Ureter (tissue), 1 donor: ENCODE data around the gene P2RX4. TPM values are rescaled to one million over a fixed set of nuclear protein-coding genes. Genes with fewer than 3 reads are reported as not detected.
A peak's percentile ranks its signal among the peaks of the same experiment; 100 is the strongest.
"Not testable (repeated sequence)": the region's sequence is repeated elsewhere in the genome, so short reads cannot be mapped to it uniquely, and the experiment has no call there.

Experiments used
- DNase-seq: peaks from one replicate; pipeline ENCODE4 v3.0.0-alpha.2; 2020; ENCODE audit warnings: low spot score
- total RNA-seq: library from RNA; stranded (reverse); gene quantifications from one replicate; pipeline ENCODE4 v1.2.4, GENCODE V29; 2023
- donor health status: DM: yes; HTN: yes; CAD: no.

The P2RX4 gene
- total RNA-seq, 1 donor from 2014 or later = 28.0 TPM

DNA sequence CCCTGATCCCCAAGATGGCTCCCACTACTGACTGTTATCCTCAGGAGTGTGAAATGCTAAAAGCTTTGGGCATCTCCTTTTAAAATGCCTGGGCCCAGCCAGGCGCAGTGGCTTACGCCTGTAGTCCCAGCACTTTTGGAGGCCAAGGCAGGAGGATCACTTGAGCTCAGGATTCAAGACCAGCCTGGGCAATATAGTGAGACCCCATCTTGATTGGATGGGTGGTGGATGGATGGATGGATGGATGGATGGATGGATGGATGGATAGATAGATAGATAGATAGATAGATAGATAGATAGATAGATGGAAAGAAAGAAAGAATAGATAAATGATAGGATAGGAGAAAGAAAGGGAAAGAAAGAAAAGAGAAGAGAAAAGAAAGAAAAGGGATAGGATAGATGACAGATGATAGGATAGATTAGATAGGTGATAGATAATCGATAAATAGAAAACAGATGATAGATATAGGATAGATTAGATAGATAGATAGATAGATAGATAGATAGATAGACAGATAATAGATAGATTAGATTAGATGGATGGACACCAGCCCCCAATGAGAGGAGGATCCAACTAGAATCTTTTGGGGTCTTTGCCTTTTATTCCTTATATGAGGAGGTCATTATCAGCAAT lies 9.5 kb downstream of the P2RX4 start:
- no peak for DNase-seq

DNA sequence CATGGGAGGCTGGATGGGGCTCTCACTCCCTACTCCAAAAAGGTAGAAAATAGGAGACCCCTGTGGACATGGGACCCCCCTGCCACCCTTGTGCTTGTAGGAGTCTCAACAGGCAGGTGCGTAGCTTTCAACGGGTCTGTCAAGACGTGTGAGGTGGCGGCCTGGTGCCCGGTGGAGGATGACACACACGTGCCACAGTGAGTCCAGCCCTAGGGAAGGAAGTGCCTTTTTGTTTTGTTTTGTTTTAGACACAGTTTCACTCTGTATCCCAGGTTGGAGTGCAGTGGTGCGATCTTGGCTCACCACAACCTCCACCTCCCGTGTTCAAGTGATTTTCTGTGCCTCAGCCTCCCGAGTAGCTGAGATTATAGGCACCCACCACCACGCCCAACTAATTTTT lies 12.9 kb downstream of the P2RX4 start:
- no peak for DNase-seq

DNA sequence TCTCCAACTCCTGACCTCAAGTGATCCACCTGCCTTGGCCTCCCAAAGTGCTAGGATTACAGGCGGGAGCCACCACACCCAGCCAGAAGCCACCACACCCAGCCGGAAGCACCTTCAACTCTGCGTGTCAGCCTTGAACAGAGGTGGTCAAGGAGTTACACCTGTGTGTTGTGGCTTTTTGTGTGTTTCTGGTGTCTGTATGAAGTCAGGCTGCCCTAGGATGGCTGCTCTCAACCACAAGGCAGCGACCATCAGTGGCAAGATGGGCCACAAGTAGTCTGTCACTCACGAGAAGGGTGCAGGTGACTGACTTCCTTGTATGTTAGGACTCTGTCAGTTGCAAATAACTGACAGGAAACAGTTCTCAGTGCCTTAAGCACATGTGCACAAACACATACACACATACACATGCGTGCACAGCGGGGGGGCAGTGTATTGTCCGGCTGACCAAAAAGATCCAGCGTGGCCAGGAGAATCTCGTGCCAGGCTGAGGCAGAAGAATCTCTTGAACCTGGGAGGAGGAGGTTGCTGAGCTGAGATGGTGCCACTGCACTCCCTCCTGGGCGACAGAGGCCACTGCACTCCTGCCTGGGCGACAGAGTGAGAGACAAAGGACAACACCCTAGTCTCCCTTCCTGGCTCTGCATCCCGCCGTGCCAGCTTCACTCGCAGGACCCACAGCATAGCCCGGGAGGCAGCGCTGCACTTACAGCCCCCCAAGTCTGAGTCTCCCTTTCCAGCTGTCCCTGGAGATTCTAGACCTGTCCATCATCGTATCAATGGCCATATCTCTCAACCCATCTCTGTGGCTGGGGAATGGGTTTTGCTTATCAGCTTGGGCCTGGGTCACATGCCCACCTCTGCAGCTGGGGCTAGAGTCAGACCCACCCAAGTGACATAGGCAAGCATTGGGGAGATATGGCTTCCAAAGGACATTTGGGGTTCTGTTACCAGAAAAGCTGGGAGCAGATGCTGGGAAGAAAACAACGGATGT lies 13.7 kb downstream of the P2RX4 start:
- no peak for DNase-seq

DNA sequence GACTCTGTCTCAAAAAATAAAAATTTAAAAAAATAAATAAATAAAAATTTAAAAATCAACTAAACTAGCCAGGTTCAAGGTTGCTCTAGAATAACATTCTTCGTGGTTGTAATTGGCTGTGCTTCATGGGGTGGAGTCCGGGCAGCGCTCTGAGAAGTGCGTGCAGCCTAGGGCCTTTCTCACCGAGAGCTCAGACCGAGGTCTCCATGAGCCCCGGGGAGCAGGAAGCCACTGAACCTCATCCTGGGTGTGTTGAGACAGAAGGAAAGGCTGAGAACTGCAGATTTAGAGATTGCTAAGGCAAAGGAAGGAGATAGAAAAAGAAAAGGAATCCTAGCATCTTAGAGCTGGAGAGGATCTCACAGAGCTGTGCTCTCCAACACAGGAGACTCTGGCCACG lies 14.7 kb downstream of the P2RX4 start:
- DNase-seq = no peak

DNA sequence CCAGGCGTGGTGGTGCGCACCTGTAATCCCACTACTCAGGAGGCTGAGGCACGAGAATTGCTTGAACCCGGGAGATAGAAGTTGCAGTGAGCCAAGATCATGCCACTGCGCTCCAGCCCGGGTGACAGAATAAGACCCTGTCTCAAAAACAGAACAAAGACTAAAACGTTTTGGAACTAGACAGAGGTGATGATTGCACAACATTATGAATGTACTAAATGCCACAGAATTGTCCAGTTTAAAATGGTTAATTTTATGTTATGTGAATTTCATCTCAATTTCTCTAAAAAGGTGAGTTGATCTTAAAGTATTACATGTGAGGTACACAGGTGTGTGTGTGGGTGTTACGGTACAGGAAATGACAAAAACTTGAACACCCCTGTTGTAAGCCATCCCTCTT lies 16.5 kb downstream of the P2RX4 start:
- DNase-seq = no peak

DNA sequence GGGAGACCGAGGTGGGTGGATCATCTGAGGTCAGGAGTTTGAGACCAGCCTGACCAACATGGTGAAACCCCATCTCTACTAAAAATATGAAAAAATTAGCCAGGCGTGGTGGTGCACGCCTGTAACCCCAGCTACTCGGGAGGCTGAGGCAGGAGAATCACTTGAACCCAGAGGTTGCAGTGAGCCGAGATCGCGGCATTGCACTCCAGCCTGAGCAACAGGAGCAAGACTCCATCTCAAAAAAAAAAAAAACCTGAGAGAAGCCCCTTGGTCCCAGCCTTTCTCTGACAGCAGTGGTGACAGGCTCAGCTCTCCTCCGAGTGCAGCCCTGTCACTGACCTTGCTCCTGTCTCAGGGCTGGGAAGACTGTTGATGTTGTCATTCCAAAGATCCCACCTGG lies 16.9 kb downstream of the P2RX4 start:
- DNase-seq = not testable (repeated sequence)

DNA sequence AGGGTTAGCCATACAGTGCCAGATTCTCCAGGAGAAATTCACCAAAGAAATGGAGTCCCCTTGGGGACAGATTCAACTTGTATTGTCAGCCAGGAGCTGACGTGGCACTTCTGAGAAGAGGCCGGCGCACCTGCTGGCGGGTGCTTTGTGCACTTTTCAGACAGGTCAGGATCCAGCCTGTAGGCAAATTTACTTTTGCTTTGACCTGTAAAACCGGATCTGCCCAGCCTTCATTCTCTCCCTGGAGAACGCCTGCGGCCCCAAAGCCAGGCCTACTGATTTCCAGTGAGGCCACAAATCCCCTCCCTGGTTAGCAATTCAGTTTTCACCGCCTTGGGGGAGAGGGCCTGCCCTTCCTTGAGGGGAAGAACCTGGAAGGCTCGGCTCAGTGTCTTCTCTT lies 17.4 kb downstream of the P2RX4 start:
- peak; percentile 76 for DNase-seq

DNA sequence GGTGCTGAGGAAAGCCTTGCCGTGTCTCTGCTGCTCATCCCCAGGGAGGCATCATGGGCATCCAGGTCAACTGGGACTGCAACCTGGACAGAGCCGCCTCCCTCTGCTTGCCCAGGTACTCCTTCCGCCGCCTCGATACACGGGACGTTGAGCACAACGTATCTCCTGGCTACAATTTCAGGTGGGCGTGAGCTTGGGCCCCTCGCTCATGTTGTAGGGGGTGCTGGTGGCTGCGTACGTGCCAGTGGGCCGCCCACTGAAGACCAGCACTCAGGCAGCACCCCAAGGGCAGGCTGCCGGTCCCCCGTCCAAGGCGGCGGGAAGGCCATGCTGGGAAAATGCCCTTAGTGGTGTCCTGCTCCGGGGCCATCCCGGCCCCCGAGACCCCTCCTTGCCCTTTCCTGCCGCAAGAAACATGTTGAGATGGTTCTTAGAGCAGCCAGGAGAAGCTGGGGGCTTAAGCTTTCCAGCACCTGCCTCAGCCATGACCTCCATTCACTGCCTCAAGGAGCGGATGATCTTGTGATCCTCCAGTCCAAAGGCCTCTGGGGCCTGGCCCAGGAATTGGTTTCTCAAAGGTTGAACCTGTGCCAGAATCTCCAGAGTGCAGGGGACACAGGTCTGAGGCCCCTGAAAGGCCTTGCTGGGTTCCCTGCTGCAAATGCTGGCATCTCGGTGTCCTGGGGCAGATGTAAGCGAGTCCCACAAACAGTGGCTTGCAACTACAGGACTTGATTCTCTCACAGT lies 19.2 kb downstream of the P2RX4 start:
- DNase-seq = no peak

DNA sequence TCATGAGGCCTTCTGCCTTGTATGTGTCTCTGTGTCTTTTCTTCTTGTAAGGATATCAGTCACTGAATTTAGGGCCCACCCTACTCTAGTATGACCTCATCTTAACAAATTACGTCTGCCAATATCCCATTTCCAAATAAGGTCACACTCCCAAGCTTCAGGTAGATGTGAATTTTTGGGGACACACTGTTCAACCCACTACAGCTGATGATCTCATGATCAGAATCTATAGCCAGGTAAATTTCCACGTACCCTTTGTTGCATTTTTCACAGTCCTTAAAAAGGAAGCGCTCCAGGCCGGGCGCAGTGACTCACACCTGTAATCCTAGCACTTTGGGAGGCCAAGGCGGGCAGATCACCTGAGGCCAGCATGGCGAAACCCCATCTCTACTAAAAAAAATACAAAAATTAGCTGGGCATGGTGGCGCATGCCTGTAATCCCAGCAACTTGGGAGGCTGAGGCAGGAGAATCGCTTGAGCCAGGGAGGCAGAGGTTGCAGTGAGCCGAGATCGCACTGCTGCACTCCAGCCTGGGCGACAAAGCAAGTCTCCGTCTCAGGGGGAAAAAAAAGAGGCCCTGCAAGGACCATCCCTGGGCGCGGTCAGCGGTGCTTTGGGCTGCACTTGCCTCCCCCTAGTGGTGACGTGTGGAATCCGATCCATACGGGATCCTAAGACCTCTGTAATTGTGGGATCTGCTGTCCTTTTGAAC lies 20.1 kb downstream of the P2RX4 start:
- DNase-seq = peak; percentile 76

DNA sequence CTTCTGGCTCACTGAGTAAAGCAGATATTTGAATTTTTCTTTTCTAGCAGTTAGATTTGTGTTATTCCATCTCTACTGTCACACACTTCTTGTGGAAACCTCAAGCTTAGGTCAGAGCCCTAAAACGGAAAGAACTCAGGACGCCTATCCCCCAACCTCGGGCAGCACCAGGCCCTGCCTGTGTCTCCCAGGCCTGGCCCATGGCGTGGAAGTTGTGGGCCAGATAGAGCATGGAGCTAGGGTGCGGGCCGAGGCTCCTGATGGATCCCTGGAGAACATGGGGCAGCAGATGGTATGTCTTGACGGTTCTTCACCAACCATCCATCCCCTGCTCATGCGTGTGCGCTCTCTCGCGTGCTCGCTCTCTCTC lies 20.6 kb downstream of the P2RX4 start:
- no peak for DNase-seq

DNA sequence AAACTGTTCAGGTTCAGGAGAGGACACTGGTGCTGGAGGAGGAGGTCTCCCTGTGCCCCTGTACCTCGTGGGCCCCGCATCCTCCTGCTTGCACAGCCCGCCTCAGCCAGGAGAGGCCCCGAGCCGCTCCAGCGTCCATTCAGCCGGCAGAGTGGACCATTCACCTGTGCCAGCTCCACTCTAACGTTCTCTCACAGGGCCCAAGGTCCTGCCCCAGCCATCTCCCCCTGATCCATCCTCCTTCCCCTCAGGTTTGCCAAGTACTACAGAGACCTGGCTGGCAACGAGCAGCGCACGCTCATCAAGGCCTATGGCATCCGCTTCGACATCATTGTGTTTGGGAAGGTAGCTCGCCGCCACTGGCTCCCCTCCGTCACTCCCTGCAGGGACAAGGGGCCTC lies 22.2 kb downstream of the P2RX4 start:
- no peak for DNase-seq

DNA sequence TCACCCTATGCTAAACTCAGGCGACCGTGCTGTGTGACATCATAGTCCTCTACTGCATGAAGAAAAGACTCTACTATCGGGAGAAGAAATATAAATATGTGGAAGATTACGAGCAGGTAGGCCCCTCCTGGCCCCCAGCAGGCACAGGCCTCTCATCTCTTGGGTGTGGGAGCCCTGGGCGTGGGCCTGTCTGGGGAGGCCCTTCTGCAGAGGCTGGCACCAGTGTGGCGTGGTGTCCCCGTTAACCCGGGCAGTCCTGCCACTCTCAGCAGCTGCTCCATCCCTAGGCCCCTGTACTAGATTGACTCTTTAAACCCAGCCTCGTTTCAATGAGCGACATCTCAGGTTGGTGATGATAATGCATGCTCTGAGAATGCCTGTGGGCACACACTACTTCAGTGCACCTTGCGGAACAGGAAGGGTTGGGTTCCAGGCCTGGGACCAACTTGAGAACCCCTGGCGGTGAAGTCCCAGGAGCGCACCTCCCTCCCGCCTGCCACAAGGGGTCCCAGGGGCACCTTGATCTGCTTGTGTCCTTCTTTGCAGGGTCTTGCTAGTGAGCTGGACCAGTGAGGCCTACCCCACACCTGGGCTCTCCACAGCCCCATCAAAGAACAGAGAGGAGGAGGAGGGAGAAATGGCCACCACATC lies 23.2 kb downstream of the P2RX4 start:
- no peak for DNase-seq

DNA sequence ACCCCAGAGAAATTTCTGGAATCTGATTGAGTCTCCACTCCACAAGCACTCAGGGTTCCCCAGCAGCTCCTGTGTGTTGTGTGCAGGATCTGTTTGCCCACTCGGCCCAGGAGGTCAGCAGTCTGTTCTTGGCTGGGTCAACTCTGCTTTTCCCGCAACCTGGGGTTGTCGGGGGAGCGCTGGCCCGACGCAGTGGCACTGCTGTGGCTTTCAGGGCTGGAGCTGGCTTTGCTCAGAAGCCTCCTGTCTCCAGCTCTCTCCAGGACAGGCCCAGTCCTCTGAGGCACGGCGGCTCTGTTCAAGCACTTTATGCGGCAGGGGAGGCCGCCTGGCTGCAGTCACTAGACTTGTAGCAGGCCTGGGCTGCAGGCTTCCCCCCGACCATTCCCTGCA lies 23.7 kb downstream of the P2RX4 start:
- no peak for DNase-seq

DNA sequence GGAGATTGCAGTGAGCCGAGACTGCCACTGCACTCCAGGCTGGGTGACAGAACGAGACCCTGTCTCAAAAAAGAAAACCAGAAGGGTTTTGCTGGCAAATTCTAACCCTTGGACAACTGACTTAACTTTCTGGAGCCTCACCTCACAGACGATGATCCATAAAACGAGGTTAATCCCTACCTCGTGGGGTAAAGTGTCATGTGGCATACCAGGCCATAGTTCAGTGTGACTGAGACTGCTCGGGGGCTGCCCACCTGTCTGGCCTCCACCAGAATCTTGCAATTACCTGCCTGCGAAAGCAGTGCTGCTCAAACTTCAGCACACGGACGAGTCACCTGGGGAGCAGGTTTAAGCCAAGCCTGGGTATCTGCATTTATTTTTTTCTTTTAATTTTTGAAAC lies 26.8 kb downstream of the P2RX4 start:
- DNase-seq = no peak

DNA sequence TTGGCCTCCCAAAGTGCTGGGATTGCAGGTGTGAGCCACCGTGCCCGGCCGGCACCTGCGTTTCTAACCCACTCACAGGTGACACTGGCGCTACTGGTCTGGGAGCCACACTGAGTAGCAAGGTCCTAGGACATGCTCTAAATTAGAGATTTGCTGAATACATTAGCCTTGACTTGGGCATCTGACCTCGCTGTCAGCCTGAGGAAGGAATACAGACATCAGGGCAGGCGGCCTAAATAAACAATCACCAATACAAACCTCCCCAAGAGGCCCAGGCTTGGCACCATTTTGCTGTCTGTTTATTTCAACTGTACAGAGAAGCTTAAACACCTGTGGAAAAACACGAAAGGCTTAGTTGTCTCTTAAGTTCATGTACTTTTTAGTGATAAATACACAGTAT lies 27.5 kb downstream of the P2RX4 start:
- DNase-seq = no peak

DNA sequence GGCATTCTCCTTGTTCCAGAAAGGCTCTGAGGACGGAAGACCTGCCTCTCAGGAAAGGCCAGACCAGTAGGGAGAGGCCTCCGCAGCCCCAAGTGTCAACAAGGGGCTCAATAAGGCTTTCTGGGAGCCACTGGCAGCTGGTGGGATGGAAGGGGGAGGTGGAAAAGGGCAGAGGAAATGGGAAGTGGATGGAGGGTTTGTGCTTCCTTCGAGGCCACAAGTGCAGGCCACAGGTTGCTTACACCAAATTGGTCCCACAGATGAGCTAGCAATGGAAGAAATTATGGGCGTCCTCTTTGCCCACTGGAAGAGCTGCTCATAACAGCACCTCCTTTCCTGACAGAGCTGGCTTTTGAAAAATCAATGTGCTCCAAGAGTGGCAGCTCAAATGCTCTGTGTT lies 28.2 kb downstream of the P2RX4 start:
- DNase-seq = no peak

DNA sequence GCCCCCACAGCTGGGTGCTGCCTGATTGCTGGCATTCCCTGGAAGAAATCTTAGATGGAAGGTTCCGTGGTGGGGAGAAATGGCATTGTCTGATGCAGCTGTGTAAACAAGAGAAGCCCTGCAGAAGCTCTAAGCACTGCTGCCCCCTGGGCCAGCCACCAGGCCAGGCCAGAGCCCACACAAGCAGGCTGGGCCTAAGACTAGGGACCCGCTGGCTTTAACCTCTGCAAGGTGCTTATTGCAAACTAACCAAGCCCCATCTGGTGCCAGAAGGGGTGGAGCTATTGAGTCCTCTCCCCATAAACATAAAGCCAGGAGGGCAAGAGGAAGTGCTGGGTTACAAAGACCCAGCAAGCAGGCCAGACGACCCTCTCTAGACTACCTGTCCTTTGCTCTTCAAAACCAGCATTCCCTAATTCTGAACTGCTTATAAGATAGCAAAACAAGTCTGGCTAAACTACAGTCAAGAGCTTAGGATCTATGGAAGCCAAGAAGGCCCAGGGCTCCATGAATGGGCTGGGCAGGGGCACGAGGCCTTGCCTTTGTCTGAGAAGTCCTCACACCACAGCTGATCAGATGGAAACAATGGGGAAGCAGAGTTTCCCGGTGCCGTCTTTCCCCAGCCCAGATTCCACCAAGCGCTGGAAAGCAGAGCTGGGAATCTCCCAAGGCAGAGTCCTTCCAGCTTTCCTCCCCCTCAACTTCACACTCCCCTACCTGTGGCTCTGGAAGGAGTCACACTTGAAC lies 28.8 kb downstream of the P2RX4 start:
- no peak for DNase-seq

DNA sequence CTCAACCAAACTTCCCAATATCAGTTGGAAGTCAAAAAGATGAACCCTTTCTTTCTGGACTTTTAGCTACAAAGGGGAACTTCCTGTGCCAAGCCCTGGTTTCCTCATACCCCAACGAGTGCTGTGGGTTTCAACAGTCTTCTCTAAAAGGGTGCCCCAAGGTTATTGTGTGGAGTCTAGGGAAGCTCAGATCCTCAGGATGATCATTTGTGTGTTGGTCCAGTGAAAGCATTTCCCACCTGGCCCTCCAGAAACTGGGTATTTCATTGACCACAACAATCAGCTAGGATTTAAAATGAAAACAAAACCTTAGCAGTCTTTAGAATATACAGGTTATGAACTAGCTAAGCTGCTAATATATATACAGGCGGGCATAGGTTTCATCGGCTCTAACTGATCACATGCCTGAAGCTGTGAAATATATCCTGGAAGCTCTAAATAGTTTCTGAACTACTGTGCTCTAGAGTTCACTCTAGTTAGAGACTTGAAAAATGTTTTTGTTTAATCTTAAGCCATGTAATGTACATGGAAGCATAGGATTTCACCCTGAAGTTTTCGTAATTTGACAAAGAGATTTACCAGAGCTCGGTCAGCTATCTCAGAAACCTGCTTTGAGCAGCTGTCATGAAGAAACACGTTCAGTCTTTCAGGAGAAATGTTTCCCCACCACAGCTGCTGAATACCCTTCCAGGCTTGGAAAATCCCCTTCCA lies 29.6 kb downstream of the P2RX4 start:
- no peak for DNase-seq

DNA sequence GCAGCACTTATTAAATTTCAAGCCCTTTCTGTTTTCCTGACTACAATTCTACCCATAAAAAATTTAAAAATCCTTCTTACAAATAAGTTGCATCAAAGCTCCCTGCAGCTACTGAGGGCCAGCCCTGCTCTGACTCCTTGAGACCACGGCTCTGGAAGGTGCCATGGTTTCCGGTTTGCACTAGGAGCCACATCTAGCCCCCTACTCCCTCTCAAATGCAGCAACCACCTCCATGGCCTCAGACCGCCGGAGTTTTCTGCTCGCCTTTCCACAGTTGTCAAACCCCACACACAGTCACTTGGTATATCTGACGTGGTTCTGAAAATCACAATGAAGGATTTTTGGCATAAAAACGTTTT lies 30.1 kb downstream of the P2RX4 start:
- no peak for DNase-seq

DNA sequence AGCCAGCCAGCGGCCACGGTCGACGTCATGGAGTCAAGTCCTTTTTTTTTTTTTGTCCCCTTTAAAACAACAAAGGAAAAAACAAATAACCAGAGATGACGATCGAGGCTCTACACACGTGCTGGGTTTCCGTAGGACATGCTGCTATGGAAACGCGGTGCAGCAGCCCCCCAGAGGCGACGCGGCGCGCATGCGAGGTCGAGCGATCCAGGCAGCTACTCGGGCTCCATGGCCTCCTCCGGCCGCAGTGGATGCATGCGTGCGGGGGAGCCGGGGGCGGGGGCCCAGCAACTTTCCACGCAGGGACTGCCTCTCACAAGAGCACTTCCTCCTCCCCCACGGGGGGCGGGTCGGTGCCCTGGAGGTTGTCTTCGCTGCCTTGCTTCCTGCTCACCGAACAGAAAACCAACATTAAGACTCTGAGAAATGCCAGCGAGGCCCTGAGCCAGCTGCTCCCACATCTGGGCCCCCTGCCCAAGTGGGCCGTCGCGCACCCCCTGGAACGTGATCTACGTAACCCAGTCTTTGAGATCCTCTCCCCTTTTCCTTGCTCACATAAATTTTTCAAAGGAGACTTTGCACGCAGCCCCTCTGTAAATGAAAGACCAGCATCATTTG lies 30.7 kb downstream of the P2RX4 start:
- DNase-seq = peak; percentile 86
